ENCODE data around the gene FBXW4.

DNA sequence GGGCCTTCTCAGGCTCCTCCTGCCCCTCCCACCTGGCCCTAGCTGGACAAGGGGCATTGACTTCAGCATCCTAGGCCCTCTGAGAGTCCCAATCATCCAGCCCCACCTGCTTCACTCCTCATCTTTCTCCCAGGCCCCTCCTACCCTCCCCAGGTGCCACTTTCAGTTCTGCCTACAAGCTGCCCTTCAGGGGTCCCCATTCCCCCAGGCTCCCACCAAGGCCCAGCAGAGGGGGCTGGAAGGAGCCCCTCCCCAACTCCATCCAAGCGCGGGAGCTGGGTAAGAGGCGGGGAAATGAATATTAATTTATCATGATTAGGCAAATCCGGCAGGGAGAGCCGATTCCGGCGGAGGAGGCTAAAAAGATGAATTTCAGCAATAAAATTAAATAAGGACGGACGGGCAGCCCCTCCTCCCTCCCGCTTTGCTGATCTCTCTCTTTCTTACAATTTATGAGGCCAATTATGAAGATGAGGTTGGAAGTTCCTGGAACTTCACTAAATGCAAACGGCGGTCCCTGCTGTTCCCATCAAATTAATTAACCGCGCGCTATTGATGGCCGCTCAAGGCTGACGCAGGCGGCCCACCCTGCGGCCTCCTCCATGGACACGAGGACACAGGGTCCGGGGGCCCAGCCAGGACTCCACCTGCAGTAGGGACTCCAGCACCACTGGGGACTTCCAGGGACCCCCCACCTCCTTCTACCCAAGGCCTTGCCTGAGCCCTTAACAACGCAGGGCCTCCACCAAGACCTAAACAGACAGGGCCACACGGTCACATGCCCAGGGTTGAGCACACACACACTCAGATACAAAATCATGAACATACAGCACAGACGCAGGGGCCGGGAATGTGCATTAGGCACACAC is 120.9 kb downstream of the FBXW4 start:
- no peak for TF ChIP-seq OVOL3 (tag by site-specific recombination; IDR thresholded peaks at IDR 0.05)
- TF ChIP-seq ZNF843 (tag by site-specific recombination; IDR thresholded peaks at IDR 0.05) = no peak
- TF ChIP-seq, protein P1, sequence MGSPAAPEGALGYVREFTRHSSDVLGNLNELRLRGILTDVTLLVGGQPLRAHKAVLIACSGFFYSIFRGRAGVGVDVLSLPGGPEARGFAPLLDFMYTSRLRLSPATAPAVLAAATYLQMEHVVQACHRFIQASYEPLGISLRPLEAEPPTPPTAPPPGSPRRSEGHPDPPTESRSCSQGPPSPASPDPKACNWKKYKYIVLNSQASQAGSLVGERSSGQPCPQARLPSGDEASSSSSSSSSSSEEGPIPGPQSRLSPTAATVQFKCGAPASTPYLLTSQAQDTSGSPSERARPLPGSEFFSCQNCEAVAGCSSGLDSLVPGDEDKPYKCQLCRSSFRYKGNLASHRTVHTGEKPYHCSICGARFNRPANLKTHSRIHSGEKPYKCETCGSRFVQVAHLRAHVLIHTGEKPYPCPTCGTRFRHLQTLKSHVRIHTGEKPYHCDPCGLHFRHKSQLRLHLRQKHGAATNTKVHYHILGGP (tag by site-specific recombination; IDR thresholded peaks at IDR 0.05) = no peak
- TF ChIP-seq, protein P2, sequence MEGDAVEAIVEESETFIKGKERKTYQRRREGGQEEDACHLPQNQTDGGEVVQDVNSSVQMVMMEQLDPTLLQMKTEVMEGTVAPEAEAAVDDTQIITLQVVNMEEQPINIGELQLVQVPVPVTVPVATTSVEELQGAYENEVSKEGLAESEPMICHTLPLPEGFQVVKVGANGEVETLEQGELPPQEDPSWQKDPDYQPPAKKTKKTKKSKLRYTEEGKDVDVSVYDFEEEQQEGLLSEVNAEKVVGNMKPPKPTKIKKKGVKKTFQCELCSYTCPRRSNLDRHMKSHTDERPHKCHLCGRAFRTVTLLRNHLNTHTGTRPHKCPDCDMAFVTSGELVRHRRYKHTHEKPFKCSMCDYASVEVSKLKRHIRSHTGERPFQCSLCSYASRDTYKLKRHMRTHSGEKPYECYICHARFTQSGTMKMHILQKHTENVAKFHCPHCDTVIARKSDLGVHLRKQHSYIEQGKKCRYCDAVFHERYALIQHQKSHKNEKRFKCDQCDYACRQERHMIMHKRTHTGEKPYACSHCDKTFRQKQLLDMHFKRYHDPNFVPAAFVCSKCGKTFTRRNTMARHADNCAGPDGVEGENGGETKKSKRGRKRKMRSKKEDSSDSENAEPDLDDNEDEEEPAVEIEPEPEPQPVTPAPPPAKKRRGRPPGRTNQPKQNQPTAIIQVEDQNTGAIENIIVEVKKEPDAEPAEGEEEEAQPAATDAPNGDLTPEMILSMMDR (tag by site-specific recombination; IDR thresholded peaks at IDR 0.05) = no peak
- TF ChIP-seq, protein P3, sequence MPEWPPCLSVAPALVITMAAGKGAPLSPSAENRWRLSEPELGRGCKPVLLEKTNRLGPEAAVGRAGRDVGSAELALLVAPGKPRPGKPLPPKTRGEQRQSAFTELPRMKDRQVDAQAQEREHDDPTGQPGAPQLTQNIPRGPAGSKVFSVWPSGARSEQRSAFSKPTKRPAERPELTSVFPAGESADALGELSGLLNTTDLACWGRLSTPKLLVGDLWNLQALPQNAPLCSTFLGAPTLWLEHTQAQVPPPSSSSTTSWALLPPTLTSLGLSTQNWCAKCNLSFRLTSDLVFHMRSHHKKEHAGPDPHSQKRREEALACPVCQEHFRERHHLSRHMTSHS (tag by site-specific recombination; IDR thresholded peaks at IDR 0.05) = no peak
- TF ChIP-seq KLF10 (tag by site-specific recombination; IDR thresholded peaks at IDR 0.05) = no peak
- TF ChIP-seq ZNF133 (tag by site-specific recombination; IDR thresholded peaks at IDR 0.05) = no peak
- TF ChIP-seq, protein P4, sequence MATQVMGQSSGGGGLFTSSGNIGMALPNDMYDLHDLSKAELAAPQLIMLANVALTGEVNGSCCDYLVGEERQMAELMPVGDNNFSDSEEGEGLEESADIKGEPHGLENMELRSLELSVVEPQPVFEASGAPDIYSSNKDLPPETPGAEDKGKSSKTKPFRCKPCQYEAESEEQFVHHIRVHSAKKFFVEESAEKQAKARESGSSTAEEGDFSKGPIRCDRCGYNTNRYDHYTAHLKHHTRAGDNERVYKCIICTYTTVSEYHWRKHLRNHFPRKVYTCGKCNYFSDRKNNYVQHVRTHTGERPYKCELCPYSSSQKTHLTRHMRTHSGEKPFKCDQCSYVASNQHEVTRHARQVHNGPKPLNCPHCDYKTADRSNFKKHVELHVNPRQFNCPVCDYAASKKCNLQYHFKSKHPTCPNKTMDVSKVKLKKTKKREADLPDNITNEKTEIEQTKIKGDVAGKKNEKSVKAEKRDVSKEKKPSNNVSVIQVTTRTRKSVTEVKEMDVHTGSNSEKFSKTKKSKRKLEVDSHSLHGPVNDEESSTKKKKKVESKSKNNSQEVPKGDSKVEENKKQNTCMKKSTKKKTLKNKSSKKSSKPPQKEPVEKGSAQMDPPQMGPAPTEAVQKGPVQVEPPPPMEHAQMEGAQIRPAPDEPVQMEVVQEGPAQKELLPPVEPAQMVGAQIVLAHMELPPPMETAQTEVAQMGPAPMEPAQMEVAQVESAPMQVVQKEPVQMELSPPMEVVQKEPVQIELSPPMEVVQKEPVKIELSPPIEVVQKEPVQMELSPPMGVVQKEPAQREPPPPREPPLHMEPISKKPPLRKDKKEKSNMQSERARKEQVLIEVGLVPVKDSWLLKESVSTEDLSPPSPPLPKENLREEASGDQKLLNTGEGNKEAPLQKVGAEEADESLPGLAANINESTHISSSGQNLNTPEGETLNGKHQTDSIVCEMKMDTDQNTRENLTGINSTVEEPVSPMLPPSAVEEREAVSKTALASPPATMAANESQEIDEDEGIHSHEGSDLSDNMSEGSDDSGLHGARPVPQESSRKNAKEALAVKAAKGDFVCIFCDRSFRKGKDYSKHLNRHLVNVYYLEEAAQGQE (tag by site-specific recombination; IDR thresholded peaks at IDR 0.05) = no peak
- no peak for TF ChIP-seq YY2 (tag by site-specific recombination; IDR thresholded peaks at IDR 0.05)
